ENCODE measurements around the gene TAF1D. TPM values are rescaled to one million over a fixed set of nuclear protein-coding genes. Genes with fewer than 3 reads are reported as not detected.

Gene TAF1D
- total RNA-seq, 4 donors from 2014 or later = 68.8 to 178 (median 116) TPM

DNA sequence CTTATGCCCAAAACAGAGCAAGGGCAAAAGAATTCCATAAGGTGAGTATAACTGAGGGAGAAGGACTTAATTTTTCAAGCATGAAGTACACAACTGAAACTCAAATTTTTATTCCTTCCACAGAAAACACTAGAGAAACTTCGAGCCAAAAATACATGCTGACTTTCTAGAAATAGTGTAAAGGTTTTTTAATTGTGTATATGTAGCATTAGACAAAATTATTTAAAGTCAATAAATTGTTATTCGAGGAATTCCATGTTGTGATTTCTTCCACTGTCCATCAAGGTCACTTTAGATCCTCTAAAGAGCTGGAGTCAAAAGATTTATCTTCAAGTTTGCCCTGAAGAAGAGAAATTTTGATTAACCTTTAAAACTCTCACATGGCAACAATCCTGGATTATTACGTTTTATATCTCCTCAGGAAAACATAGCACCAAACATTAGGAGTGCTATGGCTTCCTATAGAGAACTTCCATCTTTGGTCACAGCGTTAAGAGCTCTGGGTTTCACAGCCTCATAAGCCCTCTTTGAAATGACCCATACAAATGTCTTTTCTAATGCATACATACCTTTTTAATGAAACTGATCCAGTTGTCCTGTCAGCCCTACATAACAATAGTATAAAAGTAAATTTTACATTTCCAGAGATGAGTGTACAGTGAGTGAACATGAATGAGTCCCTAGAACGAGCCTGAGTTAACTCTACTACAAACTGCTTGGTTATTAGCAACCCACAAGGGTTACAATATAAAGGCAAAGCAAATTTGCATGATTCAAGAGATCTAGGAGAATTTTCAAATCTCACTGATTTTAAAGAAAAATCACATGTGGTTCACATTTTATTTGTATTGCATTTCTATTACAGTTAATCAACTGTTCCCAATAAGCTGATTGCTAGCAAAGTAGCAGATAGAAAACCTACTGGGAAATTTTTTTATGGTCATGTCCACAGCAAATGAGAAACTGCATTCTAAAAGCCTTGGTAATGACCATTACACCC, 10.9 kb downstream of the TAF1D start:
- no peak for DNase-seq
- 83 to 84% methylated on average over 5 of the region's 5 CpGs for WGBS, 2 donors
- Histone ChIP-seq H3K9me3 (no peaks in the 10 kb centered on the region), H3K27me3 (no peaks in the 10 kb centered on the region), H3K4me3 (no peak overlapping the region), H3K4me1 (peaks cover 0 to 19% (median 3%) of the 10 kb centered on the region in 3 donors), H3K27ac (no peak overlapping the region), H3K36me3 (peaks cover 0 to 100% (median 54%) of the 10 kb centered on the region in 3 donors)
- TF ChIP-seq, protein P1, sequence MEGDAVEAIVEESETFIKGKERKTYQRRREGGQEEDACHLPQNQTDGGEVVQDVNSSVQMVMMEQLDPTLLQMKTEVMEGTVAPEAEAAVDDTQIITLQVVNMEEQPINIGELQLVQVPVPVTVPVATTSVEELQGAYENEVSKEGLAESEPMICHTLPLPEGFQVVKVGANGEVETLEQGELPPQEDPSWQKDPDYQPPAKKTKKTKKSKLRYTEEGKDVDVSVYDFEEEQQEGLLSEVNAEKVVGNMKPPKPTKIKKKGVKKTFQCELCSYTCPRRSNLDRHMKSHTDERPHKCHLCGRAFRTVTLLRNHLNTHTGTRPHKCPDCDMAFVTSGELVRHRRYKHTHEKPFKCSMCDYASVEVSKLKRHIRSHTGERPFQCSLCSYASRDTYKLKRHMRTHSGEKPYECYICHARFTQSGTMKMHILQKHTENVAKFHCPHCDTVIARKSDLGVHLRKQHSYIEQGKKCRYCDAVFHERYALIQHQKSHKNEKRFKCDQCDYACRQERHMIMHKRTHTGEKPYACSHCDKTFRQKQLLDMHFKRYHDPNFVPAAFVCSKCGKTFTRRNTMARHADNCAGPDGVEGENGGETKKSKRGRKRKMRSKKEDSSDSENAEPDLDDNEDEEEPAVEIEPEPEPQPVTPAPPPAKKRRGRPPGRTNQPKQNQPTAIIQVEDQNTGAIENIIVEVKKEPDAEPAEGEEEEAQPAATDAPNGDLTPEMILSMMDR (IDR thresholded peaks at IDR 0.05) = no peak
- TF ChIP-seq POLR2A (IDR thresholded peaks at IDR 0.05) = no peak
- intact Hi-C loops (cut with DNase I) = no loop called here

DNA sequence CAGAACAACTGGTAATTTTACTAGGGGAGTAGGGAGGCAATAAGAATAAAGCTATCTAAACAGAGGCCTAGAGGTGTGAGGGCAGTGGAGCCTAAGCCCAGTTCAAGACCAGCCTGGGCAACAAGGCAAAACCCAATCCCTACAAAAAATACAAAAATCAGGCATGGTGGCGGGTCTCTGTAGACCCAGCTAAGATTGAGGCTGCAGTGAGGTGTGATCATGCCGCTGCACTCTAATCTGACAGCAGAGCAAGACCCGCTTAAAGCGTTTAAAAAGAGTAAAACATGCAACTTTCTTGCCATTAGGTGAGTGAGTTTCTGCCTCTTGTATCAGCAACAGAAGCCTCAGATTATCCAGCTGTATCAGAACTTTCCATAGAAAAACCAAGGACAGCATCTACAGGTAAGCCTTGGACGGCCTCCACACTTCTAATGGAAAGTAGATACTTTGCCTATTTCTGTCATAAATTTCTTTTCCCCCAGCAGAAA, 12.1 kb downstream of the TAF1D start:
- intact Hi-C loops (cut with DNase I) = no loop called here
- Histone ChIP-seq H3K27me3 (no peaks in the 10 kb centered on the region), H3K27ac (no peak overlapping the region), H3K4me1 (peaks cover 0 to 9% (median 0%) of the 10 kb centered on the region in 3 donors), H3K9me3 (no peaks in the 10 kb centered on the region), H3K36me3 (peaks cover 0 to 99% (median 49%) of the 10 kb centered on the region in 3 donors), H3K4me3 (no peak overlapping the region)
- no peak for DNase-seq
- 92 to 93% methylated on average over 5 of the region's 5 CpGs for WGBS, 2 donors
- no peak for TF ChIP-seq POLR2A (IDR thresholded peaks at IDR 0.05)
- TF ChIP-seq, protein P1 (IDR thresholded peaks at IDR 0.05) = no peak

DNA sequence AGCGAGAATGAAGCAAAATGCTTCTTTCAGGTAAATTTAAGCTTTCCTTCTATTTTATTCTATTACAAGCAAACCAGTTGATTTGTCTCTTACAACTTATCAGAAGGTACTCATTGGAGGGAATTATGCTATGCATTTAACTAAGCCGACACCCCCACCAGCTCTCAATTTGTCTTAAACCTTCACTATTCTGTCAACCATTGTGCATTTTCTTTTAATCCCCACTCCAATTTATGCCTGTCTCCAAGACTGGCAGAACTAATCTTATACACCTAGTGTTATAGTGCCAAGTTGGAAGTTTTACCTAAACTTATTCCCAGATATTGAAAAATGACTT, 12.5 kb downstream of the TAF1D start:
- Histone ChIP-seq H3K27ac (peak overlapping the region in 1 of 4 donors; percentile 23), H3K9me3 (no peaks in the 10 kb centered on the region), H3K4me3 (no peak overlapping the region), H3K36me3 (peaks cover 0 to 99% (median 49%) of the 10 kb centered on the region in 3 donors), H3K27me3 (no peaks in the 10 kb centered on the region), H3K4me1 (peaks cover 0 to 6% (median 0%) of the 10 kb centered on the region in 3 donors)
- intact Hi-C loops (cut with DNase I) = no loop called here
- no peak for TF ChIP-seq POLR2A (IDR thresholded peaks at IDR 0.05)
- TF ChIP-seq, protein P1 (IDR thresholded peaks at IDR 0.05) = no peak
- 76 to 96% methylated on average over 2 of the region's 2 CpGs for WGBS, 2 donors
- no peak for DNase-seq

DNA sequence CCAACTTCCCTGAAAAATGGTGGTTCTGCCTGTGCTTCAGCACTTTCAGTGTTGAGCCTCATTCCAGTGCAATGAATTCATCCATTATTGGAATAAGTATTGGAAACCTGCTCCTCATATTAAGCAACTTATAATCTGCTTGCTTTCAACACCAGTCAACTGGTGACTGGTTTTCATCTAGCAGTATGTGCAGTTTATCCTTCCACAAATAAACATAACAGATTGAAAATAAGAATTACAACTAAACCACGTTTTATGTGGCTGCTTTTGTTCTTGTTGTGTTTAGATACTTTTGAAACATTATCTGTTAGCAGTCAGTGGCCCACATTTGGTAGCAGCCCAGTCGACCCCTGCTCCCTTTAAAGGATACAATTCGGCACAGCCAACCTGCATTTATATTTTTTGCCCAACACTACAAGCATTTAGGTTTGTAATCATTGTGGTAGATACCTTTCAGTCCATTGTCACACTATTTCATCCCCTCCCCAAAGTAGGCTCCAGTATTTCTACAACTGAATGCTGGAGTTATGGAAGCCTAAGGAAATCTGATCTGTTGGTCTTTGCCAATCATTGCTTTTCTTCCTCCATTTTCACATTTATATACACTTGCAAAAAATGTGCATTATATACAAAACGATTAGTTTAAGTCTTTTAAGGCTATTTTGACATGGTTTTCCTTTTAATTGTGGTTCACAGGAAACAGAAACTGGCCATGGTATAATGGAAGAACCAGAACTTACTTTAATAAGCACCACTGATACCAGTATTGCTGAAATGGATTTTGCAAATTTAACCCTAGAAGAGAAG, 13.1 kb downstream of the TAF1D start:
- Histone ChIP-seq H3K36me3 (peaks cover 0 to 99% (median 46%) of the 10 kb centered on the region in 3 donors), H3K4me3 (no peak overlapping the region), H3K27ac (peak overlapping the region in 2 of 4 donors; percentile 8 to 23), H3K4me1 (peaks cover 0 to under 1% (median 0%) of the 10 kb centered on the region in 3 donors), H3K27me3 (no peaks in the 10 kb centered on the region), H3K9me3 (no peaks in the 10 kb centered on the region)
- intact Hi-C loops (cut with DNase I) = no loop called here
- WGBS, 2 donors = 33 to 41% methylated on average over 4 of the region's 4 CpGs
- TF ChIP-seq, protein P1 (IDR thresholded peaks at IDR 0.05) = no peak
- no peak for TF ChIP-seq POLR2A (IDR thresholded peaks at IDR 0.05)
- no peak for DNase-seq

All from esophagus squamous epithelium (tissue), 5 donors.